Fibroblast of mammary gland (primary cell): ENCODE measurements around the gene ORC6.

Experiments used
- DNase-seq: peaks from one replicate; pipeline ENCODE4 v3.0.0-alpha.2; 2010; ENCODE audit warnings: low read depth
- H3K4me3 ChIP-seq: 2 replicates; pipeline ENCODE4 v1.5.1; 2011; ENCODE audit warnings: low read depth, mild to moderate bottlenecking, low read length, moderate library complexity; ENCODE audit not compliant: control insufficient read depth
- TF ChIP-seq, protein P1 (sequence below): conservative IDR thresholded peaks from 2 replicates; pipeline ENCODE4 v1.5.1; 2011; ENCODE audit warnings: low read depth, low read length, inconsistent platforms; ENCODE audit not compliant: control insufficient read depth, insufficient read depth

ORC6 gene

GRCh38 chr16:46720619-46721018 is 31.2 kb downstream of the ORC6 start:
- DNase-seq = no peak
- H3K4me3 ChIP-seq = no peak overlapping the region
- TF ChIP-seq, protein P1, sequence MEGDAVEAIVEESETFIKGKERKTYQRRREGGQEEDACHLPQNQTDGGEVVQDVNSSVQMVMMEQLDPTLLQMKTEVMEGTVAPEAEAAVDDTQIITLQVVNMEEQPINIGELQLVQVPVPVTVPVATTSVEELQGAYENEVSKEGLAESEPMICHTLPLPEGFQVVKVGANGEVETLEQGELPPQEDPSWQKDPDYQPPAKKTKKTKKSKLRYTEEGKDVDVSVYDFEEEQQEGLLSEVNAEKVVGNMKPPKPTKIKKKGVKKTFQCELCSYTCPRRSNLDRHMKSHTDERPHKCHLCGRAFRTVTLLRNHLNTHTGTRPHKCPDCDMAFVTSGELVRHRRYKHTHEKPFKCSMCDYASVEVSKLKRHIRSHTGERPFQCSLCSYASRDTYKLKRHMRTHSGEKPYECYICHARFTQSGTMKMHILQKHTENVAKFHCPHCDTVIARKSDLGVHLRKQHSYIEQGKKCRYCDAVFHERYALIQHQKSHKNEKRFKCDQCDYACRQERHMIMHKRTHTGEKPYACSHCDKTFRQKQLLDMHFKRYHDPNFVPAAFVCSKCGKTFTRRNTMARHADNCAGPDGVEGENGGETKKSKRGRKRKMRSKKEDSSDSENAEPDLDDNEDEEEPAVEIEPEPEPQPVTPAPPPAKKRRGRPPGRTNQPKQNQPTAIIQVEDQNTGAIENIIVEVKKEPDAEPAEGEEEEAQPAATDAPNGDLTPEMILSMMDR = no peak

DNA sequence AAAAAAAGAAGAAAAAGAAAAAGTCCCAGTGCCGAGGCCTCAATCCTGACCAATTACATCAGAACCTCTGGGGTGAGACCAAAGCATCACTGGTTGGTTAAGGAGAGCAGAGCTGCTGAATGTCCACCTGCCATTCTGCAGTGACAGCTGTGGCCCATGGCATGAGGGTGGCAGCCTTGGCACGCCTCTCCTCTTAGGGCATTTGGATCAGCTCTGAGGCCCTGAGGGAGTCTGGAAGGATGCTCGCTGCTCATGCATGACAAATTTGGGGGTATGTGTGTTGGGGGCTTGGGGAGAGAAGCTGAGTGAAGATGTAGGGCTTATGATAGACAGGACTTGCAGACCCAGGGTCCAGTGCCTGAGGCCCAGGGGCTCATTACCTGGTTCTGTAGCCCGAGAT is 32.4 kb downstream of the ORC6 start:
- no peak for DNase-seq
- H3K4me3 ChIP-seq = no peak overlapping the region
- TF ChIP-seq, protein P1 = no peak

GRCh38 chr16:46727184-46727583 is 37.7 kb downstream of the ORC6 start:
- DNase-seq = no peak
- TF ChIP-seq, protein P1 = no peak
- H3K4me3 ChIP-seq = no peak overlapping the region

DNA sequence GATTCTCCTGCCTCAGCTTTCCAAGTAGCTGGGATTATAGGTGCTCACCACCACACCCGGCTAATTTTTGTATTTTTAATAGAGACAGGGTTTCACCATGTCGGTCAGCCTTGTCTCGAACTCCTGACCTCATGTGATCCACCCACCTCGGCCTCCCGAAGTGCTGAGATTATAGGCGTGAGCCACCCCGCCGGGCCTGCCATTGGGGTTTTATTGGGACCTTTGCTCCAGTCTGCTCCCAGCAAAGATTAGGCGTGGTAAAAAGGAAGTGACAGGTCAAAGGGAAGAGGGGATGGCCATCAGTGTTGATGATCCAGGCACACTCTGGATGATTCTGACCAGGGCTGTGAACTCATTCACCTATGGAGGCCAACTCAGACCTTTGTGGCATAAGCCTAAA is 38.2 kb downstream of the ORC6 start:
- TF ChIP-seq, protein P1 = no peak
- H3K4me3 ChIP-seq = no peak overlapping the region

DNA sequence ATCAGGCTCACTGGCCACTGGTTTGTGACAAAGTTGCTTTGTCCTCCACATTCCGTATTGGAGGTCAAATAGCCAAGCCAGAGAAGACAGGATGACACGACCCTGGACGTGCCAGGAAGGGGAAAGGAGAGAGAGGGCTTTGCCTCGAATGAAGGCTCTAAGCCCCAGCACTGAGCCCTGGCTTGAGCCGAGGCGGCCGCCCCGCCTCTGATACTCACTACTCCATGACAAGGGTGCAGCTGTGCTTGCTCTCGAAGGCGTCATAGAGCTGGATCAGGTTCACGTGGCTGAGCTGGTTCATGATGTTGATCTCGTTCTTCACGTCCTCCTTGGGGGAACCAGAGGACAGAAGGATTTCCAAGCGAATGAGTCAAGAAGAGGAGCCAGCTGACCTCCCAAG is 39.3 kb downstream of the ORC6 start:
- no peak for DNase-seq
- TF ChIP-seq, protein P1 = no peak

More for the DNA sequence above, 38.2 kb downstream of the ORC6 start:
- no peak for DNase-seq

DNA sequence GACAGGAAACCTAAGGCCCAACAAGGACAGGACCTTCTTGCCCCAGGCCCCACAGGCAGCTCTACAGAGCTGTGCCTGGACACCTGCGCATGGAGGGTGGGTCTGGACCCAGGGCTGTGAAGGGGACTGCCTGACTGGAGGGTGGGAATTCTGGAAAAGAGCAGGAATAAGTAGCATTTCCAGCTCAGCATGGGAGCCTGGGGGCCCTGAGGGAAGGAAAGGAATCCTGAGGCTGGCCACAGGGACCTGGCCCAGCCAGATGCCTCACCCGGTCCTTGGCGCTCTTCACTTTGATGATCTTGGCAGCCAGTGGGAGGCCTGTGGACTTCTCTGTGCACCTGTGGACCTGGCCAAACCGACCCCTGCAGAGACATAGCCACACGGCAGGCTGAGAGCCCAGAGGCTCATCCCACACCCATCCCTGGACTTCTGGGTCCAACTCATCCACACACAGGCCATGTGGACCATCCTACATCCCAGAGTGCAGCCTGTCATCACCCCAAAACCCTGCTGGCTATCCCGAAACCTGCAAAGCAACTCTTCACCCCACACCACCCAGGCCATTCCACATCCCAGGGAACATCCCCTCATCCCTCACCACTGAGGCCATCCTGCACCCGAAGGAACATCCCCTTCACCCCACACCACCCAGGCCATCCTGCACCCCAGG is 40.0 kb downstream of the ORC6 start:
- DNase-seq = no peak
- TF ChIP-seq, protein P1 = no peak

More for the DNA sequence above, 39.3 kb downstream of the ORC6 start:
- no peak overlapping the region for H3K4me3 ChIP-seq

More for the DNA sequence above, 40.0 kb downstream of the ORC6 start:
- no peak overlapping the region for H3K4me3 ChIP-seq
